A549 treated with CORT108297 at 1 μM for 4 hours (cell line): ENCODE measurements around the gene IMPA2. TPM values are rescaled to one million over a fixed set of nuclear protein-coding genes. Genes with fewer than 3 reads are reported as not detected.

Experiments used
- total RNA-seq: library from RNA; stranded (reverse); fragments of 200-300 nt; extraction: Qiagen RNA extraction; gene quantifications from 5 replicates; pipeline ENCODE4 v1.2.3, GENCODE V29; 2022

IMPA2 gene
- 45.3 to 73.1 TPM (median 69.3 TPM) in 5 replicates for total RNA-seq

GRCh38 chr18:11981192-11981542 lies at the start of gene IMPA2:
Gene IMPA2, plus strand, starts transcription at chr18:11981507. Its CDS starts 163 bp downstream, at chr18:11981670.

Other genes starting within 250 kb of the IMPA2 start
- gene CHMP1B, start 130.1 kb upstream of the IMPA2 start, total RNA-seq = 42.9 to 51.4 TPM (median 46.4 TPM) in 5 replicates
- 16.1 to 20.6 TPM (median 18.5 TPM) in 5 replicates for gene MPPE1, start 73.2 kb upstream of the IMPA2 start, total RNA-seq
- not detected in 5 replicates for gene ANKRD62, start 112.3 kb downstream of the IMPA2 start, total RNA-seq